DOHH2 (cell line): ENCODE results near the gene BTBD1.

Source experiments
- H3F3A ChIP-seq: fragments of 200-600 bp; sonication (generic), shearing (Covaris generic); 2 replicates; pipeline ENCODE4 v1.6.0; 2016; ENCODE audit warnings: antibody characterized with exemption, mild to moderate bottlenecking; ENCODE audit not compliant: control insufficient read depth, insufficient read depth
- H3K27ac ChIP-seq: fragments of 200-600 bp; sonication (generic); 2 replicates; pipeline ENCODE4 v1.5.1; 2014; ENCODE audit warnings: low read depth, mild to moderate bottlenecking, low read length, moderate library complexity
- H3K27me3 ChIP-seq: fragments of 200-600 bp; sonication (generic); 2 replicates; pipeline ENCODE4 v1.6.1; 2014; ENCODE audit warnings: mild to moderate bottlenecking, low read length, mixed read lengths; ENCODE audit not compliant: control insufficient read depth
- H3K36me3 ChIP-seq: fragments of 200-600 bp; sonication (generic); 2 replicates; pipeline ENCODE4 v1.6.1; 2014; ENCODE audit warnings: mild to moderate bottlenecking, low read length, moderate library complexity, mixed read lengths; ENCODE audit not compliant: control insufficient read depth
- H3K4me1 ChIP-seq: fragments of 200-600 bp; sonication (generic); 2 replicates; pipeline ENCODE4 v1.6.1; 2014; ENCODE audit warnings: mild to moderate bottlenecking, low read length, mixed read lengths; ENCODE audit not compliant: control insufficient read depth
- H3K4me2 ChIP-seq: fragments of 200-600 bp; sonication (generic); 2 replicates; pipeline ENCODE4 v1.6.0; 2014; ENCODE audit warnings: mild to moderate bottlenecking, low read length, moderate library complexity
- H3K4me3 ChIP-seq: fragments of 200-600 bp; sonication (generic); 2 replicates; pipeline ENCODE4 v1.5.1; 2014; ENCODE audit warnings: mild to moderate bottlenecking, low read length, mixed read lengths
- H3K79me2 ChIP-seq: fragments of 200-600 bp; sonication (generic); 2 replicates; pipeline ENCODE4 v1.6.1; 2014; ENCODE audit warnings: mild to moderate bottlenecking, low read length, mixed read lengths; ENCODE audit not compliant: control insufficient read depth
- H3K9me2 ChIP-seq: fragments of 200-600 bp; sonication (generic); replicated peaks from 2 replicates; pipeline ENCODE4 v1.6.1; 2014; ENCODE audit warnings: mild to moderate bottlenecking, low read length, mixed read lengths; ENCODE audit not compliant: control insufficient read depth
- H3K9me3 ChIP-seq: fragments of 200-600 bp; sonication (generic); 2 replicates; pipeline ENCODE4 v1.6.1; 2014; ENCODE audit warnings: antibody characterized with exemption, low read length, mixed read lengths; ENCODE audit not compliant: control insufficient read depth, insufficient read depth
- H4K20me1 ChIP-seq: fragments of 200-600 bp; sonication (generic); 2 replicates; pipeline ENCODE4 v1.6.0; 2014; ENCODE audit warnings: low read depth, mild to moderate bottlenecking, antibody characterized with exemption, low read length, moderate library complexity; ENCODE audit not compliant: control insufficient read depth, insufficient read depth
- EZH2phosphoT487 ChIP-seq: fragments of 200-600 bp; sonication (generic); IDR thresholded peaks from 2 replicates; pipeline ENCODE4 v1.6.1; 2017; ENCODE audit warnings: borderline replicate concordance, mild to moderate bottlenecking, antibody characterized with exemption, low read length, moderate library complexity, mixed read lengths
- TF ChIP-seq, protein P1 (sequence below): fragments of 200-600 bp; sonication (generic); IDR thresholded peaks from one replicate; pipeline ENCODE4 v1.5.1; 2014; ENCODE audit warnings: antibody characterized with exemption, mild to moderate bottlenecking, low read depth, low read length; ENCODE audit not compliant: poor library complexity, severe bottlenecking

BTBD1 gene

DNA sequence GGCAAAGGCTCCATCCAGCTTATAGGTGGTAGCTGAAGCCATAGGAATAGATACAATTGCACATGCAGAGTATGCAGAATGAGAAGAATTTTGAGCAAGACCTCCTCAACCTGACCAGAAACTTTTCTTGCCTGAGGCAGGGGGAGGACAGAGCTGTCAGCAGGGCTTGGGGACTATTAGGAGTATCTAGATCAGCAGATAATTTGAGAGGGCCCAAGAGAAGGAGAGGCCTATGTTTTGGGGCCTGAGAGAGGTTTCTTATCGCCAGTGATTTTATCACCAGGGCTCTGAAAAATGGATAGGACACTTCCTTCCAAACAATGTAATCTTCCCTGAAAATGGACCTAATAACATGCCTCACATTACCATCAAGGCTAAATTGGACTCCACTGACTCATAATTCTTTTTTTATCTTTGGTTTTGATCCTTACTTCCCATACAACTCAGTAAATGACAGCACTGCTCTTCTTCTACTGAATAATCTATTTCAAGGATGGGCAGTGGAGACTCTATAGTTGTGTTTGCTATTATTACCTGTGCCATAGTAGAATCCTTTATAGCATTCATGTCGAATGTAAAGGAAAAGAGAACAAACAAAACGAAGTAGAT, 96.9 kb downstream of the BTBD1 start:
- Histone ChIP-seq H3K36me3 (no peaks in the 10 kb centered on the region), H3F3A (no peaks in the 10 kb centered on the region), H3K9me2 (no peaks in the 10 kb centered on the region), H3K4me2 (no peak overlapping the region), H4K20me1 (no peaks in the 10 kb centered on the region), H3K79me2 (no peaks in the 10 kb centered on the region), H3K4me1 (no peaks in the 10 kb centered on the region), H3K4me3 (no peak overlapping the region), H3K27ac (no peak overlapping the region), H3K27me3 (0 out of 2 replicates have a peak, but pooled peaks cover 4% of the 10 kb centered on the region), H3K9me3 (no peaks in the 10 kb centered on the region)
- TF ChIP-seq EZH2phosphoT487 = no peak
- TF ChIP-seq, protein P1, sequence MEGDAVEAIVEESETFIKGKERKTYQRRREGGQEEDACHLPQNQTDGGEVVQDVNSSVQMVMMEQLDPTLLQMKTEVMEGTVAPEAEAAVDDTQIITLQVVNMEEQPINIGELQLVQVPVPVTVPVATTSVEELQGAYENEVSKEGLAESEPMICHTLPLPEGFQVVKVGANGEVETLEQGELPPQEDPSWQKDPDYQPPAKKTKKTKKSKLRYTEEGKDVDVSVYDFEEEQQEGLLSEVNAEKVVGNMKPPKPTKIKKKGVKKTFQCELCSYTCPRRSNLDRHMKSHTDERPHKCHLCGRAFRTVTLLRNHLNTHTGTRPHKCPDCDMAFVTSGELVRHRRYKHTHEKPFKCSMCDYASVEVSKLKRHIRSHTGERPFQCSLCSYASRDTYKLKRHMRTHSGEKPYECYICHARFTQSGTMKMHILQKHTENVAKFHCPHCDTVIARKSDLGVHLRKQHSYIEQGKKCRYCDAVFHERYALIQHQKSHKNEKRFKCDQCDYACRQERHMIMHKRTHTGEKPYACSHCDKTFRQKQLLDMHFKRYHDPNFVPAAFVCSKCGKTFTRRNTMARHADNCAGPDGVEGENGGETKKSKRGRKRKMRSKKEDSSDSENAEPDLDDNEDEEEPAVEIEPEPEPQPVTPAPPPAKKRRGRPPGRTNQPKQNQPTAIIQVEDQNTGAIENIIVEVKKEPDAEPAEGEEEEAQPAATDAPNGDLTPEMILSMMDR = no peak

DNA sequence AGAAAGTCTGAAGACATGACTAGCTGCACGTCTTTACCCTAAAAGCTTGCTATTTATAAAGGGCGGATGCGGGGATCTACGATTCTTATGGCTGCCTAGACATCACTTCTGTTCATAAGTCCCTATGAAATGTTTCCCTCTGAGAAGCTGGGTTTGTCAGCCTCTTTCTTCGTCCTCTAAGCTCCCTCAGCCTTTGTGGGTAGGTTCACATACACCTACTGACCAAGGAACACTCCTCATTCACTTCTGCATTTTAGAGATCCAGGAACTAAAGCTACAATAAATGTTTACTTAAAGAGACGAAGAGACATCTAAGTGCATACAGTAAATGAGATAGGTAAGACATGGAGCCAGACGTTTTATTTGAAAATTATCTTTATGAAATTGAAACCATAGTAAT, 97.7 kb downstream of the BTBD1 start:
- no peaks in the 10 kb centered on the region for H4K20me1 ChIP-seq
- no peaks in the 10 kb centered on the region for H3K9me3 ChIP-seq
- no peaks in the 10 kb centered on the region for H3K79me2 ChIP-seq
- no peaks in the 10 kb centered on the region for H3K9me2 ChIP-seq
- no peak overlapping the region for H3K4me2 ChIP-seq
- no peaks in the 10 kb centered on the region for H3K4me1 ChIP-seq
- no peak overlapping the region for H3K4me3 ChIP-seq
- TF ChIP-seq EZH2phosphoT487 = no peak
- TF ChIP-seq, protein P1 = no peak
- H3F3A ChIP-seq = no peaks in the 10 kb centered on the region
- 0 out of 2 replicates have a peak, but pooled peaks cover 4% of the 10 kb centered on the region for H3K27me3 ChIP-seq
- no peaks in the 10 kb centered on the region for H3K36me3 ChIP-seq
- no peak overlapping the region for H3K27ac ChIP-seq

- no peaks in the 10 kb centered on the region for H3F3A ChIP-seq
- no peaks in the 10 kb centered on the region for H3K79me2 ChIP-seq
- no peaks in the 10 kb centered on the region for H3K9me2 ChIP-seq
- no peak overlapping the region for H3K27ac ChIP-seq
- no peaks in the 10 kb centered on the region for H3K4me1 ChIP-seq
- H3K9me3 ChIP-seq = no peaks in the 10 kb centered on the region
- 0 out of 2 replicates have a peak, but pooled peaks cover 4% of the 10 kb centered on the region for H3K27me3 ChIP-seq
- H3K4me3 ChIP-seq = no peak overlapping the region
- no peaks in the 10 kb centered on the region for H4K20me1 ChIP-seq
- H3K4me2 ChIP-seq = no peak overlapping the region
- H3K36me3 ChIP-seq = no peaks in the 10 kb centered on the region
- no peak for TF ChIP-seq EZH2phosphoT487
Measured at GRCh38 chr15:82968066-82968465, 99.0 kb downstream of the BTBD1 start.

DNA sequence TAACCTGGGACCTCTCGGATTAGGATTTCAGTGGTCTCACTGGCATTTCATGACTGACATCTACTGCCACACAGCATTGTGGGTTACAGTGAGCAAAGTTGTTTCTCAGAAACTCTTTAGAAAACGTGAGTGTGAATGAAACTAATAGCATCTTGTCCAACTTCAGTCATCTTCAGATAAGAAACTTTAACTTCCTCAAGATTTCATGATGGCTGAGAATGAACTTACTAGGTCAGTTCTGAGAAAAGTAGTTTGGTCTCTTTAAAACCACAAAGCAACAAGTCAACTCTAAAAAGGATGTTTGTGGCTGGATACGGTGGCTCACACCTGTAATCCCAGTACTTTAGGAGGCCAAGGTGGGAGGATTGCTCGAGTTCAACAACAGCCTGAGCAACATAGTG, 100.4 kb downstream of the BTBD1 start:
- no peak overlapping the region for H3K4me2 ChIP-seq
- no peak overlapping the region for H3K27ac ChIP-seq

More for the DNA sequence above, 100.4 kb downstream of the BTBD1 start:
- H3K4me1 ChIP-seq = no peaks in the 10 kb centered on the region
- no peak for TF ChIP-seq EZH2phosphoT487
- TF ChIP-seq, protein P1 = no peak
- H3K4me3 ChIP-seq = no peak overlapping the region
- H3K79me2 ChIP-seq = no peaks in the 10 kb centered on the region
- no peaks in the 10 kb centered on the region for H3K9me2 ChIP-seq
- H3K9me3 ChIP-seq = no peaks in the 10 kb centered on the region
- H3K27me3 ChIP-seq = 0 out of 2 replicates have a peak, but pooled peaks cover 4% of the 10 kb centered on the region
- no peaks in the 10 kb centered on the region for H4K20me1 ChIP-seq
- no peaks in the 10 kb centered on the region for H3F3A ChIP-seq
- H3K36me3 ChIP-seq = no peaks in the 10 kb centered on the region
